SKM-1 (cell line): ENCODE results near the gene MRPL51.

ENCODE experiments used
- DNase-seq: peaks from one replicate; lab custom pipeline; 2025; ENCODE audit not compliant: unreplicated experiment; lab: John Stamatoyannopoulos, UW

MRPL51 gene

GRCh38 chr12:6462234-6462995 is 30.6 kb downstream of the MRPL51 start:
- no peak for DNase-seq

GRCh38 chr12:6461401-6462233 is 31.4 kb downstream of the MRPL51 start:
- peak; percentile 79 for DNase-seq

GRCh38 chr12:6460751-6461371 is 32.2 kb downstream of the MRPL51 start:
- DNase-seq, result no peak

GRCh38 chr12:6459004-6459337 is 34.1 kb downstream of the MRPL51 start:
- no peak for DNase-seq

- no peak for DNase-seq
Measured at GRCh38 chr12:6458281-6459003, 34.6 kb downstream of the MRPL51 start.

GRCh38 chr12:6457220-6457945 is 35.7 kb downstream of the MRPL51 start:
- DNase-seq, result no peak

GRCh38 chr12:6452944-6453630 is 40.0 kb downstream of the MRPL51 start:
- DNase-seq, result no peak

- no peak for DNase-seq
Measured at GRCh38 chr12:6452245-6452943, 40.7 kb downstream of the MRPL51 start.

GRCh38 chr12:6451348-6452244 is 41.5 kb downstream of the MRPL51 start, which contains the start of gene TAPBPL:
TSS of gene TAPBPL (plus strand) at chr12:6452042. CDS start at chr12:6452249, 207 bp downstream.
- DNase-seq, result peak; percentile 11

- DNase-seq, result no peak
Measured at GRCh38 chr12:6450869-6451347, 42.2 kb downstream of the MRPL51 start.

GRCh38 chr12:6450091-6450868 is 42.8 kb downstream of the MRPL51 start:
- no peak for DNase-seq

- DNase-seq, result no peak
Measured at GRCh38 chr12:6444704-6445688, 48.1 kb downstream of the MRPL51 start, which contains the start of gene CD27. TSS of gene CD27 (plus strand) at chr12:6444955. CDS start at chr12:6445096, 141 bp downstream.

GRCh38 chr12:6444031-6444430 is 49.0 kb downstream of the MRPL51 start:
- DNase-seq, result no peak

GRCh38 chr12:6443361-6443983 is 49.6 kb downstream of the MRPL51 start:
- DNase-seq, result no peak

GRCh38 chr12:6442836-6443235 is 50.2 kb downstream of the MRPL51 start:
- no peak for DNase-seq
